ENCODE measurements around the gene SLIT3.

DNA sequence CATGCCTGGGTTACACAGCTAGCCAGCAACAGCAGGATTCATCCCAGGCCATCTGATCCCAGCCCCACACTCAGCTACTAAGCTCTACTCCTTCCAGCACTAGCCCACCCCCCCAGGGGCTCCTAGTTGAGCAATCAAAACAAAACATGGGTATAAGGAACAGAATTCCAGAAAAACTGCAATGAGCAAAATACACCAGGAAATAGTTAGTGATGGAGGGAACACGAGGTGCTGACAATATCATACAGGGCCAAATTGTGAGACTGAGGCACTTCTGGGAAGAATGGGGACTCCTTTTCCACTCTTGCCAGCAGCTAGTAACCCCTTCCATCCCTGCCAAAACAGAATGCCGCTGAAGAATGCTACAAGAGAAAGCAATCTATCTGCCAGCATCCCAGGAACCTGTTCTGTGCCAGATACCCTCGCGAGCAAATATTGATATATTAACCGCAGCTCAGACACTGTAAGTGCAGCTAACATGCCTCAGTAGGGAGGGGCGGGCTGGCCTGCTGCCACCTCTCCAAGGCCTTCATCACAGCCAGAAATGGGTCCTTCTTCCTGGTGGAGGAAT lies 161.4 kb downstream of the SLIT3 start:
- TF ChIP-seq, protein P1, sequence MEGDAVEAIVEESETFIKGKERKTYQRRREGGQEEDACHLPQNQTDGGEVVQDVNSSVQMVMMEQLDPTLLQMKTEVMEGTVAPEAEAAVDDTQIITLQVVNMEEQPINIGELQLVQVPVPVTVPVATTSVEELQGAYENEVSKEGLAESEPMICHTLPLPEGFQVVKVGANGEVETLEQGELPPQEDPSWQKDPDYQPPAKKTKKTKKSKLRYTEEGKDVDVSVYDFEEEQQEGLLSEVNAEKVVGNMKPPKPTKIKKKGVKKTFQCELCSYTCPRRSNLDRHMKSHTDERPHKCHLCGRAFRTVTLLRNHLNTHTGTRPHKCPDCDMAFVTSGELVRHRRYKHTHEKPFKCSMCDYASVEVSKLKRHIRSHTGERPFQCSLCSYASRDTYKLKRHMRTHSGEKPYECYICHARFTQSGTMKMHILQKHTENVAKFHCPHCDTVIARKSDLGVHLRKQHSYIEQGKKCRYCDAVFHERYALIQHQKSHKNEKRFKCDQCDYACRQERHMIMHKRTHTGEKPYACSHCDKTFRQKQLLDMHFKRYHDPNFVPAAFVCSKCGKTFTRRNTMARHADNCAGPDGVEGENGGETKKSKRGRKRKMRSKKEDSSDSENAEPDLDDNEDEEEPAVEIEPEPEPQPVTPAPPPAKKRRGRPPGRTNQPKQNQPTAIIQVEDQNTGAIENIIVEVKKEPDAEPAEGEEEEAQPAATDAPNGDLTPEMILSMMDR (IDR thresholded peaks at IDR 0.05), result no peak
- no peak for TF ChIP-seq POLR2A (IDR thresholded peaks at IDR 0.05)

All from breast epithelium (tissue), 3 donors.